Smooth muscle cell (in vitro differentiated cells): ENCODE results near the gene BACH2. TPM values are rescaled to one million over a fixed set of nuclear protein-coding genes. Genes with fewer than 3 reads are reported as not detected.
A peak's percentile ranks its signal among the peaks of the same experiment; 100 is the strongest.

Experiments used
- DNase-seq: peaks from one replicate; lab custom pipeline; 2025; ENCODE audit not compliant: unreplicated experiment; lab: John Stamatoyannopoulos, UW
- H2AFZ ChIP-seq: fragments of 200-600 bp; sonication (generic); 2 replicates; pipeline ENCODE4 v1.6.0; 2016; ENCODE audit warnings: antibody characterized with exemption, low read depth, mild to moderate bottlenecking
- H3F3A ChIP-seq: fragments of 200-600 bp; sonication (generic); 2 replicates; pipeline ENCODE4 v1.6.0; 2017; ENCODE audit warnings: antibody characterized with exemption, low read depth
- H3K27ac ChIP-seq: fragments of 200-600 bp; sonication (generic); 2 replicates; pipeline ENCODE4 v1.5.1; 2016; ENCODE audit warnings: low read depth, mild to moderate bottlenecking
- H3K27me3 ChIP-seq: fragments of 200-600 bp; sonication (generic); 2 replicates; pipeline ENCODE4 v1.6.1; 2016; ENCODE audit warnings: low read depth, mild to moderate bottlenecking
- H3K36me3 ChIP-seq: fragments of 200-600 bp; sonication (generic); 2 replicates; pipeline ENCODE4 v1.5.1; 2016; ENCODE audit warnings: low read depth
- H3K4me1 ChIP-seq: fragments of 200-600 bp; sonication (generic); 2 replicates; pipeline ENCODE4 v1.5.1; 2016; ENCODE audit warnings: low read depth
- H3K4me2 ChIP-seq: fragments of 200-600 bp; sonication (generic); 2 replicates; pipeline ENCODE4 v1.6.0; 2016; ENCODE audit warnings: mild to moderate bottlenecking
- H3K4me3 ChIP-seq: fragments of 200-600 bp; sonication (generic); 2 replicates; pipeline ENCODE4 v1.5.1; 2016; ENCODE audit warnings: mild to moderate bottlenecking
- H3K79me2 ChIP-seq: fragments of 200-600 bp; sonication (generic); 2 replicates; pipeline ENCODE4 v1.6.0; 2016; ENCODE audit warnings: low read depth, mild to moderate bottlenecking
- H3K9ac ChIP-seq: fragments of 200-600 bp; sonication (generic); 2 replicates; pipeline ENCODE4 v1.6.0; 2016; ENCODE audit warnings: low read depth
- H3K9me3 ChIP-seq: fragments of 200-600 bp; sonication (generic); replicated peaks from 2 replicates; pipeline ENCODE4 v1.5.1; 2016; ENCODE audit warnings: low read depth
- H4K20me1 ChIP-seq: fragments of 200-600 bp; sonication (generic); 2 replicates; pipeline ENCODE4 v1.6.0; 2016; ENCODE audit warnings: low read depth
- CTCF ChIP-seq: fragments of 200-600 bp; sonication (generic); IDR thresholded peaks from 2 replicates; pipeline ENCODE4 v1.5.1; 2017; ENCODE audit warnings: borderline replicate concordance, mild to moderate bottlenecking, antibody characterized with exemption; ENCODE audit not compliant: insufficient read depth, poor library complexity, severe bottlenecking
- WGBS: methylation state at CpG from one replicate; pipeline ENCODE4 v1.1.7; 2016; ENCODE audit warnings: low lambda C conversion rate; 5-methylcytosine and 5-hydroxymethylcytosine counted together
- polyA plus RNA-seq: library from polyadenylated mRNA; unstranded; fragments of >200 nt; fragmentation: Nextera tagmentation; extraction: Ambion mirVana; gene quantifications from 2 replicates; pipeline ENCODE4 v1.2.1, GENCODE V29; 2016
- total RNA-seq: library from RNA; depleted of rRNA; stranded (reverse); fragments of >200 nt; gene quantifications from 2 replicates; pipeline ENCODE4 v1.2.3, GENCODE V29; 2014

BACH2 gene
- total RNA-seq (4.3 and 4.5 TPM in 2 replicates), polyA plus RNA-seq (3.0 and 3.6 TPM in 2 replicates)

- Histone ChIP-seq H3K4me1 (peaks cover 17% of the 10 kb centered on the region), H3K27ac (peak within 1 kb of the TSS; percentile 51), H3K27me3 (peaks cover 28% of the 10 kb centered on the region), H3K9ac (peak within 1 kb of the TSS; percentile 64), H2AFZ (peak within 1 kb of the TSS; percentile 88), H3K36me3 (no peaks in the 10 kb centered on the region), H3K9me3 (no peaks in the 10 kb centered on the region), H4K20me1 (peaks cover 6% of the 10 kb centered on the region), H3K4me3 (peak within 1 kb of the TSS; percentile 84), H3F3A (peaks cover 11% of the 10 kb centered on the region), H3K4me2 (peak within 1 kb of the TSS; percentile 100), H3K79me2 (peaks cover 15% of the 10 kb centered on the region)
- 2% methylated on average over 34 of the region's 112 CpGs for WGBS
- no peak for TF ChIP-seq CTCF
- peak; percentile 38 for DNase-seq
Observed at GRCh38 chr6:90296341-90297114, at the start of gene BACH2. Gene BACH2 (minus strand): TSS chr6:90296843. CDS start chr6:90008844, 287,999 bp downstream.

- H3K27me3 ChIP-seq: no peaks in the 10 kb centered on the region
- no peak for TF ChIP-seq CTCF
- H3K9ac ChIP-seq: no peak overlapping the region
- DNase-seq: no peak
- no peaks in the 10 kb centered on the region for H4K20me1 ChIP-seq
- no peak overlapping the region for H3K4me3 ChIP-seq
- H3K4me2 ChIP-seq: no peak overlapping the region
- H3K9me3 ChIP-seq: no peaks in the 10 kb centered on the region
- no peaks in the 10 kb centered on the region for H3K79me2 ChIP-seq
- no peak overlapping the region for H2AFZ ChIP-seq
- no peaks in the 10 kb centered on the region for H3K36me3 ChIP-seq
- no peaks in the 10 kb centered on the region for H3F3A ChIP-seq
- no peak overlapping the region for H3K27ac ChIP-seq
- 78% methylated on average over 5 of the region's 5 CpGs for WGBS
- no peaks in the 10 kb centered on the region for H3K4me1 ChIP-seq
Observed at GRCh38 chr6:90343576-90343975, 46.9 kb upstream of the BACH2 start.

DNA sequence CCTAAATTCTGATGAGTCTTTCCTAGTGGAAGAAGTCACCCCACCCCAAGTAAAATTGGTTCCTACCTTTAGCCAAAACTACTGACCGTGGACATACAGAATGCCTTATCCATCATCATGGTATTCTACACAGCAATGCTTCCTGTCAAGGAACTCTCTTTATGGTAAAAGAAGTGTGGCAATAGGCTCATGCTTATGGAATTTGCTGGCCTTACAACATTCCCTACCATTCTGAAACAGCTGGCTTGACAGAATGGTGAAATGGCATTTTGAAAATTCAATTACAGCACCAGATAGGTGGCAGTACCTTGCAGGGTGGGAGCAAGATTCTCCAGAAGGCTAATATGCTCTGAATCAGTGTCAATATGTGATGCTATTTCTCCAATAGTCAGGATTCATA, 41.8 kb upstream of the BACH2 start:
- Histone ChIP-seq H4K20me1 (no peaks in the 10 kb centered on the region), H3K4me2 (no peak overlapping the region), H3K27ac (no peak overlapping the region), H3K36me3 (no peaks in the 10 kb centered on the region), H3K4me1 (no peaks in the 10 kb centered on the region), H3K9me3 (no peaks in the 10 kb centered on the region), H3K4me3 (no peak overlapping the region), H2AFZ (no peak overlapping the region), H3K9ac (no peak overlapping the region), H3K27me3 (no peaks in the 10 kb centered on the region), H3K79me2 (no peaks in the 10 kb centered on the region), H3F3A (no peaks in the 10 kb centered on the region)
- 83% methylated on average over 1 of the region's 1 CpG for WGBS
- DNase-seq: no peak
- TF ChIP-seq CTCF: no peak
